GM18858 (cell line): ENCODE measurements around the gene IL2RA.

ENCODE experiments used
- ATAC-seq: cut with Tn5 transposase; IDR thresholded peaks from one replicate; pipeline ENCODE4 v1.9.1; 2021; ENCODE audit not compliant: unreplicated experiment

Gene IL2RA

DNA sequence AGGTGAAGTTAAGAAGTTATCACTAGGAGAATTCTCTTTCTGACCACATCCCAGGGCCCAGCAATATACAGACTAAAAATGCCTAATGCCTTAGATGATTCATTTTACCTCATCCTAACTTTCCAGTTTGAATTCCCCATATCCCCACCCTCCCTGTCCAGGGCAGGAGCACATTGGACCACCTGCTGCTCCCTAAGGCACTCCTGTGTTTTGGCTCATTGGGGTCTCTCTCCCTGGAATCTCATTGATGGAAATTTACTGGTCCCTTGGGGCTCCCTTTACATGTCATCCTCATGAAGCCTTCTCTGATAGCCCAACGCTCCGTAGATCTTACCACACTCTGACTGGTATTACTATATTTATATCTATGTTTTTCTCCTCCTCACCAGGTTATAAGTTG, 2.7 kb downstream of the IL2RA start:
- no peak for ATAC-seq

DNA sequence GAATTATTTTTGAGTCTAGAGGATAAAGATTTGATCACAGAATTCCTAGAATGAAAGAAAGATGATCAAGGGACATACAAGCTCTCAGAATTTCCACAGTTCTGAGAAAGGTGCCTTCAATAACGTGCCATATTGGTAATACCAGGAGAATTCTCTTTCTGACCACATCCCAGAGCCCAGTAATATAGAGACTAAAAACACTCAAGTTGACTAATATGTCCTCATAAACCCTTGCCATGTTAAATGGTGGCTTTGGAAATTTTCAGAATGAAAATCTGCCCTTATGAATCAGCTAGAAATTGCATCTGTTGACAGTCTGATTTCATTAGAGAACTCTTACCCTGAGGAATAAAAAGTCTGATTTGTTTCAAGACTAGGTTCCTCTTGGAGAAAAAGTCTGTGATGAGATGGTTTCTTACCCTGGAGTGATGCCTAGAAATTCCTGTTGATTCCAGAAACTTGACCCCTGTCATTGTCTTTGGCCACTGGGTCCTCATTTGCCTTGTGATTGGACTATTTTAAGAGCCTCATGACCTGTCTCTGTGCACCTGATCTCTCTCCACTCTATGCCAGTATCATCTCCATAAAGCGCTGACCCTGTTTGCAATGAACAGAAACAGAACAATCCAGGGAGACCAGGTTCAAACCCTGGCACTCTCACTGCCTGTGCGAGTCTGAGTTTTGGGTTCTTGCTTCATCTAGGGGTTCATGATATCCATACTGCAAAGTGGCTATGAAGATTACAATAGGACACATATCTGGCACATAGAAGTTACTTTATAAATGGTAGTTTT, 3.3 kb downstream of the IL2RA start:
- peak; percentile 33 for ATAC-seq

DNA sequence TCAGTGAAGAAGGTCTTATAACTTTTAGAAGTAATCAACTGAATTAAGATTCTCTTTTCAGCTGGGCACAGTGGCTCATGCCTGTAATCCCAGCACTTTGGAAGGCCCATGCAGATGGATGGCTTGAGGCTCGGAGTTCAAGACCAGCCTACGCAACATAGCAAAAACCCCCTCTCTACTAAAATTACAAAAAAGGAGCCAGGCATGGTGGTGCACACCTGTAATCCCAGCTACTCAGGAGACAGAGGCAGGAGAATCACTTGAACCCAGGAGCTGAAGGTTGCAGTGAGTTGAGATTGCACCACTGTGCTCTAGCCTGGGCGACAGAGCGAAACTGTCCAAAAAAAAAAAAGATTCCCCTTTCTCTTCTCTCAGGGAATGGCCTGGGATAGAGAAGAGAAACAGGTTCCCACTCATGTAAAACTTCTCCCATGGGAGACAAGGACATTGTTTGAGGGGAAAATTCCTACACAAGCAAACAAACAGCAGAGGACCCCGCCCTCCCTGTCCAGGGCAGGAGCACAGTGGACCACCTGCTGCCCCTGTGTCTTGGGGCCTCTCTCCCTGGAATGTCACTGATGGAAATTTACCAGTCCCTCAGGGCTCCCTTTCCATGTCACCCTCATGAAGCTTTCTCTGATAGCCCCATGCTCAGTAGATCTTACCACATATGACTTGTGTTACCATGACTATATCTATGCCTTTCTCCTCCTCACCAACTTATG, 5.6 kb downstream of the IL2RA start:
- ATAC-seq, result no peak

DNA sequence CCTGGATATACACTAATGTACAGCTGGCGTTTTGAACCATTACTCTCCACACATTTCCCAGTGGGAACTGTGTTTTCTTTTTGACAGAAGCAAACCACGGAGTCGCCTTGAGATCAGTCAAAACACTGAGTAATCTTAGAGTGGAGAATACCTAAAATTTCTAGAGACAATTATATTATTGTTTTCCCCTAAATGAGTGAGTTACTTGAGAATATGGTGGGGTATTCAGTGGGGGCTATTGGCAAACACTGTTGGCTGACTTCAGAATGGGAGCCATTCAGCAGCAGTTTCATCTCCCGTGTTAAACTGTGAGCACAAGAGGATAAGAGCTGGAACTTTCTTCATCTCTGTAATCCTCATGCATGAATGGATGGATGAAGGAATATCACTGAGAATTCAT, 6.2 kb downstream of the IL2RA start:
- ATAC-seq, result no peak

DNA sequence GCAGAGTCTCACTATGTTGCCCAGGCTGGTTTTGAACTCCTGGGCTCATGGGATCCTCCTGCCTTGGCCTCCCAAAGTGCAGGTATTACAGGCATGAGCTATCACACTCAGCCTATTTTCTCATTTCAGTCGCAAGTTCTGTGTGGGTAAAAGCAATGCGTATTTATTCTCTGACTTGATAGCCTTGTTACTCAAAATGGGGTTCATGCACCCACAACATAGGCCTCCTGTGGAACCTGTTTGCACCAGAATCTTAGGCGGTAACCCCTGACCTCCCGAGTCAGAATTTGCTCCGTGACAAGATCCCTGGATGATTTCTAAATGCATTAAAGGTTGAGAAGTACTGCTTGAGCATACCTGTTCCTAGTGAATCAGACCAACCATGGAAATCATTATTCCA, 7.3 kb downstream of the IL2RA start:
- ATAC-seq, result no peak

DNA sequence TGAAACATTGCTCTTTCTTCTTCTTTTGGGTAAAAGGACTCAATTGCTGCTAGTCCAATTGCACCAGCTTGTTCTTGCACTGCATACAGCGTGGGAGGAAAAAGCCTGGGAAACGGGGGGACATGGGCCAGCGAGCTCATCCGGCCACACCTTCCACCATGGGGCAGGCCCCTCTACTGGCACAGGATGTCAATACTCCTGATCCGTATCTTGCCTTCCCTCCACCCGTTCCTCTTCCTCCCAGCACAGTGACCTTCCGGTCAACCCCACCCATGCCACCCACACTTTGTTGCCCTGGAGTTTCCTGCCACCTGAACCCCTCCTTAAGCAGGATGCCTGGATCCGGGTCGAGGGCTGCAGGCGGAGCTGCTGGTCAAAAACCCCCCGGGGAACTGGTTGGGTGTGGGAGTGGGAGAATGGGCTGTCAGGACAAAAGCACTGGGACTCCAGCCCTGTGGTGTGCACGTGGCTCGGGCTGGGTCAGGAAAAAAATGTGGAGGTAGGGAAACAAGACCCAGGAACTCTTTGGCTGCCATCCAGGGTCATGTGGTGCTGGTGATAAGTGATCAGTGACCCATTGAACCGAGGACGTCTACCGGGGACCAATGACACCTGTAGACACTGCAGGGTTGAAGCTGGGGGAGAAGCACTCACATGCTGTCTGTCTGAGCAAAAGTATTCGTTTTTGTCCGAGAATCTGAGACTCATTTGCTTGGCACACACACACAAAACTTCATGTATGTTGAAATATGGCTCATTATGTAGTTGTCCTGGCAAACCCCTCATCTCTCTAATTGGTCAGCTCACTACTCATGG, 8.1 kb downstream of the IL2RA start:
- no peak for ATAC-seq

DNA sequence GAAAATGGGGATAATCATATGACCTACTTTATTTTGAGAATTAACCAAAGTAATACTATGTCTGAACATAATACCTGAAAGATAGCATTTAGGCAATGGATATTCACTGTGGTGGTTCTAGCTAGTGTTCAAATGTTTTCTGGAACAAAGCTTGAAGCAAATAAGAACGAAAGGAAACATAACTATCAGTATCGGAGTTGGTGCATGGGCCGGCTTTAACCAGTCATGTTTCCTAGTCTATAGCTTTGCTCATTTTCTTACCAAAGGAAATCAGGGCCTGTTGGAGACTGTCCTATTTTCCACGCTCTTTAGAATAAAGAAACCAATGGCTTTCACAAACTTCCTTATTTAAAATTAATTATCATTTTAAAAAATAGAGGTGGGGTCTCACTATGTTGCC, 8.9 kb downstream of the IL2RA start:
- no peak for ATAC-seq

DNA sequence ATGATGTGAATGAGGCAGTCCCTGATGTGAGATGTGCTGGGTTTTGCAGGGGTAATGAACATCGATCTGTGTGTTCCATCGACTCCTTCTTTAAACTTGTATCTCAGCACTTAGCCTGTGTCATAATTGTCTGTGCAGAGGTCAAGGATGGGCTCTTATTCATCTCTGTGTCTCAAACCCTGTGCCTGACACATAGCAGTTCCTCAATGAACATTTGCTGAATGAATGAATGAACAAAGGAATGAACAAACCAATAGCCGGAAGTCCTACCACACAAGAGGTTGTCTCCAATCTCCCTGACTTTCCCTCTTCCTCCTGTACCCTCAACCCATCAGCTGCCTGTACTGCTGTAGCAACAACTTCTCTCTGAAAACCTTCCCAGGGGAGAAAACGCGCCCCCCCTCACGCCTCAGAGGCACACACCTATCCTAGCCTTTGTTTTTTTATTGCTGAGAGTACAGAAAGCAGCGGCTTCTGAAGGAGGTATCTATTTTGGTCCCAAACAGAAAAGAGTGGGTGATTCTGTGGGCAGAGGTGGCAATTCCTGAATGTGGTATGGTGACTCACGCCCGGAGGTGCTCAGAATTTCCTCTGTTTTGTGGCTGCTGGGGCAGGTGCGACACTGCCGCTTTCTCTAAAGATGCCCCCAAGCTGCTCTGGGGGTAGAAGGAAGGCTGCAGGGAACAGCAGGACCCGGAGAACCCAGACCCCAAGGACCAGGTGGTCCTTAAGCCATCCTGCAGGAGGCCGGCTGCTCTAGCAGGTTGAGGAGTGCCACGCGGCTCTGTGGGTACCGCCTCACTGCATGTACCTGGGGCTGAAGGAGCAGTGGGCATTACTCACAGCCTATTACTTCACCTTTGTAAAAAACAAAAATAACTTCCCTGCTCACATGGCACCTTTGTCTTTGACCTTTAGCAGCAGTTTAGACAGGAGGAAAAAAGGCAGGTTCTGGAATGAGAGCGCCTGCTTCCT, 9.6 kb downstream of the IL2RA start:
- ATAC-seq, result no peak

DNA sequence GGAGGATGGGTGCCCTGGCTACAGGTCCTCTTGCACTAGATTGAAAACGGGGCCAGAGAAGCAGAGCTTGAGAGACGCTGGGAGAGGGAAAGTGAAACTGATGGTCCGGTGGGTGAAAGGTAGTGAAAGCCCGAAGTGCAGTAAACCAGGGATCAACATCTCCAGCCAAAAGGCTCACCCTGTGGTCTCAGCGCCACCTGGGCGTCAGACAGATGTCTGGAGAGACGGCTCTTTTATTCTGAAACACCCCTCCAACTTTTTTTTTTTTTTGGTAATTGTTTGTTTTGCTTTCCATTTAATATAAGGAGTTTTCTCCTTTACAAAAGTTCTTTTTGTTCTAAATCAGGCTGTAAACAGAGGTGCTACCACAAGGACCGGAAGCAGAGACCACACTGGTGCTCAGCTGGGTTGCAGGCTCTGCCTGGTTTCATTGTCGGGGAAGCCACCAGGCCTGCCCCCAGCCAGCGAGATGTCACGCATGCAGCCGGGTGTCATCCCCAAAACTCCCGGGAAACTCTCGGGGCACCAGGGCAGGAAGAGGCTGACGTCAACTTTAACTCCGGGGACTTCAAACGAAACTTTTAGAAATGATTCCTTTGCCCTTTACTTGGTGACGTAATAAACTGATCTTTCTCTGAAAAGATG, 11.2 kb downstream of the IL2RA start:
- peak; percentile 58 for ATAC-seq

DNA sequence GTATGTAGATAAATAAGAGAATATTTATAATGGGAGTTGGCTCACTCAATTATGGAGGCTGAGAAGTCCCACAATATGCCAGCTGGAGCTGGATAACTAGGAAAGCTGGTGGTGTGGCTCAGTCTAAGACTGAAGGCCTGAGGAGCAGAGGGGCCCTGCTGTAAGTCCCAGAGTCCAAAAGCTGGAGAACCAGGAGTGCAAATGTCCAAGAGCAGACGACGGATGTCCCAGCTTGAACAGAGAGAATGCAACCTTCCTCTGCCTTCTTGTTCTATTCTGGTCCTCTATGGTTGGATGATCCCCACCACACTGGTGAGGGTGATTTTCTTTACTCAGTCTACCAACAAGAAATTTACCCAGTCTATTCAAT, 13.2 kb downstream of the IL2RA start:
- ATAC-seq, result no peak

DNA sequence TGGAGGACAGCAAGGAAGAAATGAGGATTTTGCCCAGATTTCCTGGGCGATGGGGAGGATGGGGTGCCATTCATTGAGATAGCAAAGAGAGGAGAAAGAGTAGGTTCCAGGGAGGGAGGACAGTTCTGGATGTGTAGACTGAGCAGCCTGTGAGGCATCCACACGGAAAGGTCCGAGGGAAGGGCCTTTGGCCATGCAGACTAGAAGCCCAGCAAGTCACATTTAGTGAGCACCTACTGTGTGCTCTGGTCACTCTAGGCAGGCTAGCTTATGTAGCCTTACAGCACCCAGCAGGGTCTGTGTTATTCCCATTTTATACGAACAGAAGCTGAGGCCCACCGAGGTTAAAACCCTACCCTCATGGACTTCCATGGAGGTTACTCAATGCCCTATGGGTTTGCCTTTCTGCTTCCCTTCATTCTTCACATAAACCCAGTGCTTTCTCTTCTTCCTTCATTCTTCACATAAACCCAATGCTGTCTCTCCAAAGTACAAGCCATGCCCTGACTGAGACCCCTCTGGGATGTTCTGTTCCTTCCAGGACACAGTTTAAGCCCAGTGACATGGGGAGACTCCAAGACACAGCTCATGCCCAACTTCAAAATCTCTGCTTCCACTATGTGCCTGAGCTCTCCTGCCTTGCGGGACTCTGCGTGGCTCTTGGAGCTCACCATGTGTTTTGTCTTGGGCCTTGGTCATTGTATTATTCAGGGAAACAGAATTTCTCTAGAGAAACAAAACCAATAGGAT, 13.7 kb downstream of the IL2RA start:
- no peak for ATAC-seq

DNA sequence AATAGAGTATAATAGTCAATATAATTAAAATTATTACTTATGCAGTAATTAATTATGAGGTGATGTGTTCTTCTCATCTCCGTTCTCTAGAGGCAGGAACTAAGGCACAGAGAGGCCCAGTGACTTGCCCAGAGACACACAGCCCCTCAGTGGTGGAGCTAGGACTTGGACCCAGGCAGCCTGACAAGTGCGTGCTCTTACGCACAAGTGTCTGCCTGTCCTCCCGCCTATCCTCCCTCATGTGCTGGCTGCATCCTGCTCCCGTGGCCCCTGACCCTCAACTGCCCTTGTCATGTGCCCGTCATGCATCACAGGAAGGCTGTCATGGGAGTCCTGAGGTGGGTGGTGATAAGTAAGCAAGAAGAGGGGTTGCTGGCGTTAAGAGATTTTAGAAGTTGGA, 14.3 kb downstream of the IL2RA start:
- ATAC-seq, result no peak

DNA sequence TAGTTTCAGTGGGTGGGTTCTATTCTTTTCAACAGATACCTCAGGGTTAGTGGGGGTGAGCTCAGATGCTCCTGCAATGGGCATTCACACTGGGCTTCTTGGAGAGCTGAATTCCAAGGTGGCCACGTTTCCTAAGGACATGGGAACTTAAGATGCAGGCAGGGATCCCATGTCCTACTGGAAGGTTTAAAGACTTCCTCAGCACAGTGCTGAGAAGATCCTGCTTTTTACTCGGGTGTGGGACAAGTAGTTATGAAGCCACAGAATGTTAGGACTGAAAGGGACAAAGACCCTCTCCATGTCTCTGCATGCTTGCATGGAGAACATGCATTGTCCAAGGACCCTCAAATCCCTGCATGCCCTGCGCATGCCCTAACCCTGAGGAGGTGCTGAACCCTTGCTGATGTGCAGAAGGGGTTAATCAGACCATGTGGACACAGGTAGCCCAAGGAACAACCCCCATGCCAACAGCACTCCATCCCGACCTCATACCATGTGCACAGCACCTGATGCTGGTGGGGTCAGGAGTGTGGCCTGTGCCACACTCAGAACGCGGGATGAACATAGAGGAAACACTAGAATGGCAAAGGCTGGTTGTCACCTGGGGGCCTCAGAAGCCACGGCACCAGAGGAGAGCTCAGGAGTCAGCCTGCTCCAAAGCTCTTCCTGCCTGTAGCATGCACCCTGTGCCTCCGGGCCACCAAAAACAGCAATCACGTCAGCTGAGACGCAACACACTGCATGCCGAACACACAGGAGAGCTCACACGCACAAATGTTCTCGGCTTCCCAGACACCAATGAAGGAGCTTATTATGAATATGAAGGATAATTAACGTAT, 15.2 kb downstream of the IL2RA start:
- no peak for ATAC-seq

DNA sequence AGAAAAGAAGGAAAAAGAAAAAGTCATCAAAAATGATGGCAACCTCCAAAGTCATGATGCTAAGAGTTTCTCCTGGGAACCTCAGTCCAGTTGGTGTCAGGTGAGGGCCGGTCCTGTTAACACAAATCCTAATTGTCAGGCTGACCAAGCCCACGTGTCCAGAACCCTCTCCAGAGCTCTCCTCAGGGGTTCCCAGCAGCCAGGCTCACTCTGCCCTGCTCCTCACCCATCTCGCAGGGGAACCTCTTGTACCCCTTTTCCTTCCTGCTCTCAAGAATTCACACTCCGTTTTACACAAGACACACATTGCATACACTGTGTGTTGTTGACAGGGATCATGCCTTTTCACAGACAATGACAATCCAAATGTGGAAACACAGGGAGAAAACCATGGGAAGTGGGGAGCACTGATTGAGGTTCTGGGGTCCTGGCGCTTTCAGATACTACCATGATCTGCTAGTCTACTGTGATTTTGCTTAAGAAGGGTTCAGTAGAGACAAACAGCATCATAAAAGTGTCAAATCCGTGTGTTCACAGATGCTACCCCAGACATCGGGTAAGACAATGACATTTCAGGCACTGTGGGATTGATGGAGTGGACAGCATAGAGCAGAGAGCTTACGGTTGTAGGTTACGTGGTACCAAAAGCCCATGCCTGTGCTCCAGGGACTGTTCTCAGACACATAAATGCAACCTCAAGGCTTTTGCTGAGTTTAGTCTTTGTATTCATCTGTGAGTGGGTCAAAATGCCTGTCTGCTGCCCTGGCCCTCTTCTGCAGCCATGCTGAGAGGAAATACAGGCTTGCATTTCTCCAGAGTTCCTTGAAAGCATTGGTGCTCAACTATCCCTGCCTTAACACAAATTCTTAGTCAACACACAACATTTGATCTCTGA, 16.0 kb downstream of the IL2RA start:
- no peak for ATAC-seq

DNA sequence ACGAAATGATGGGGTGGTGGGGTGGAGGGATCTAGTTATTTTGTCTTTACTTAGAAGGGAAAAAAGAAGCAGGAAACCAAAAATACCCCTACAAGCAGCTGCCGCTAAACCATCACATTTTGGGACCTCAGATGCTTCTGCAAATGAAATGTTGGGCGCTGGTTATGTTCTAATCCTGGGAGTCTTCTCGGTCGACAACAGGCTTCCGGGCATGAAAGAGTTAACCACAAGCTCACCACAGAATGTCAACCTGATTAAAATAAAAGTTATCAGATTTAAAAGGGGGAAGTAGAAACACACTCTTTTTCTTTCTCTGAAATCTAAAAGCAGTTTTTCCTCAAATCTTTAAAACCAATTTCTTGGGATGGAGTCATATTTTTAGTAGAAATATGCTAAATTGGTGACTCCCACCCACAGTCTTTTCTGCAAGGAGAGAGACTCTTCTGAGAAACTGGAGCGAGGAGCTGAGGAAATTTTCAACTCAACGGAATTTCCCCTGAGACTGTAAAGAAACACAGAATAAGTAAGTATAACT, 16.8 kb downstream of the IL2RA start:
- ATAC-seq, result no peak

DNA sequence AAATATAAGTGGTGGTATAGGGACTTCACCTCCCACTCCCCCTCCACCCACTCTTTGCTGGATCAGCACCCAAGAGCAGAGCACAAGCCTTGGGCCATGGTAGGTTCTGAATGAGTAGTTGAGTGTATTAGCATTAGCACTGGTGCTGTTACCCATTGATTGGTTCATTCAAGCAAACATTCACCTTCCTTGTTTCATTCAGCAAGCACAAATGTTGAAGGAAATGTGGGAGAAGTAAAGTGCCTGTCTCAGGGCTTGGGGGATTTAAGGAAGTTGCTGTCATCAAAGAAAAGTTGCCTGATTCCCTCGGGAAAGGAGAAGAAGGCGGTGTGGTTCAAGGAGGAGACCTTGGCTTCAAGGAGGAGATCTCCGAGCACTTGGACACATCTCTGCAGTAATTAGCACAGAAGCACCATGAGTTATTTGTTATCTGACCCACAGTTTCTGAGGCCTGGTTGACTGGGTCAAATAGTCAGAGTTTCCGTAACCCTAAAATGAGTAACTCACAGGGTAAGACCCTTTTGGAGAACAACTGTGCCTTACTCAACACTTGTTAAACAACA, 17.3 kb downstream of the IL2RA start:
- no peak for ATAC-seq

DNA sequence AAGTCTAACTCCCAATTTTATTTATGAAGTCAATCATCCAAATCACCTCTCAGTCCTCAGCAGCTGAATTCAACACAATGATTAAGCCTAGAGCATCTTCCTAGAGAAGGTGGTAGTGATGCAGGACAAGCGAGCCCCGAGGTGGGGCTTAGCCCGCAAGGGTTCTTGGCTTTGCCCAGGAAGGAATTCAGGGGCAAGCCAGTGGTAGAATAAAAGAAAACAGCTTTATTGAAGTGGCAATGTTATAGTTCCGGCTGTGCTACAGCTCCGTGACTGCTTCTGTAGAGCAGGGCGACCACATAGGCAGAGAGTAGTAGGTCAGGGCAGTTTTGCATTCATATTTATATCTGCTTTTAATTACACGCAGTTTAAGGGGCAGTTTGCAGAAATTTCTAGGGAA, 18.1 kb downstream of the IL2RA start:
- no peak for ATAC-seq
